Ishikawa (cell line): Measurements from ENCODE around the gene TARBP2.

Source experiments
- CEBPB ChIP-seq: IDR thresholded peaks from 2 replicates; pipeline ENCODE4 v1.6.1; 2012
- CREB1 ChIP-seq: IDR thresholded peaks from 2 replicates; pipeline ENCODE4 v1.6.1; 2012; ENCODE audit warnings: low read depth
- EGR1 ChIP-seq: IDR thresholded peaks from 2 replicates; pipeline ENCODE4 v1.6.1; 2012
- EP300 ChIP-seq: IDR thresholded peaks from 2 replicates; pipeline ENCODE4 v1.6.1; 2012; ENCODE audit warnings: borderline replicate concordance
- FOXM1 ChIP-seq: IDR thresholded peaks from 2 replicates; pipeline ENCODE4 v1.6.1; 2012; ENCODE audit warnings: low read depth, borderline replicate concordance
- NFIC ChIP-seq: IDR thresholded peaks from 2 replicates; pipeline ENCODE4 v1.6.1; 2012
- RAD21 ChIP-seq: IDR thresholded peaks from 2 replicates; pipeline ENCODE4 v1.6.1; 2012; ENCODE audit warnings: low read depth
- TAF1 ChIP-seq: IDR thresholded peaks from 2 replicates; pipeline ENCODE4 v1.6.1; 2012; ENCODE audit warnings: low read depth, mild to moderate bottlenecking
- TCF12 ChIP-seq: IDR thresholded peaks from 2 replicates; pipeline ENCODE4 v1.6.1; 2012; ENCODE audit warnings: low read depth
- TEAD4 ChIP-seq: IDR thresholded peaks from 2 replicates; pipeline ENCODE4 v1.6.1; 2012
- USF1 ChIP-seq: IDR thresholded peaks from 2 replicates; pipeline ENCODE4 v1.6.1; 2012
- YY1 ChIP-seq: IDR thresholded peaks from 2 replicates; pipeline ENCODE4 v1.6.1; 2012; ENCODE audit warnings: low read depth
- ZBTB7A ChIP-seq: IDR thresholded peaks from 2 replicates; pipeline ENCODE4 v1.6.1; 2012; ENCODE audit warnings: low read depth
- TF ChIP-seq, protein P1 (sequence below): IDR thresholded peaks from 2 replicates; pipeline ENCODE4 v1.6.1; 2012
- TF ChIP-seq, protein P2 (sequence below): IDR thresholded peaks from 2 replicates; pipeline ENCODE4 v1.6.1; 2012; ENCODE audit warnings: low read depth, mild to moderate bottlenecking

Gene TARBP2

GRCh38 chr12:53486736-53487487 is 14.2 kb upstream of the TARBP2 start:
- TF ChIP-seq EGR1 (no peak), ZBTB7A (peak; percentile 24; the same call in 1 of the 2 replicates)

- no peak for TF ChIP-seq CEBPB
- no peak for TF ChIP-seq ZBTB7A
- TF ChIP-seq TEAD4: no peak
- TF ChIP-seq CREB1: no peak
- TF ChIP-seq, protein P1, sequence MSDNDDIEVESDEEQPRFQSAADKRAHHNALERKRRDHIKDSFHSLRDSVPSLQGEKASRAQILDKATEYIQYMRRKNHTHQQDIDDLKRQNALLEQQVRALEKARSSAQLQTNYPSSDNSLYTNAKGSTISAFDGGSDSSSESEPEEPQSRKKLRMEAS: no peak
- no peak for TF ChIP-seq USF1
- TF ChIP-seq EGR1: no peak
- no peak for TF ChIP-seq FOXM1
- no peak for TF ChIP-seq YY1
- no peak for TF ChIP-seq TCF12
- TF ChIP-seq EP300: no peak
- TF ChIP-seq NFIC: no peak
- no peak for TF ChIP-seq TAF1
- TF ChIP-seq, protein P2, sequence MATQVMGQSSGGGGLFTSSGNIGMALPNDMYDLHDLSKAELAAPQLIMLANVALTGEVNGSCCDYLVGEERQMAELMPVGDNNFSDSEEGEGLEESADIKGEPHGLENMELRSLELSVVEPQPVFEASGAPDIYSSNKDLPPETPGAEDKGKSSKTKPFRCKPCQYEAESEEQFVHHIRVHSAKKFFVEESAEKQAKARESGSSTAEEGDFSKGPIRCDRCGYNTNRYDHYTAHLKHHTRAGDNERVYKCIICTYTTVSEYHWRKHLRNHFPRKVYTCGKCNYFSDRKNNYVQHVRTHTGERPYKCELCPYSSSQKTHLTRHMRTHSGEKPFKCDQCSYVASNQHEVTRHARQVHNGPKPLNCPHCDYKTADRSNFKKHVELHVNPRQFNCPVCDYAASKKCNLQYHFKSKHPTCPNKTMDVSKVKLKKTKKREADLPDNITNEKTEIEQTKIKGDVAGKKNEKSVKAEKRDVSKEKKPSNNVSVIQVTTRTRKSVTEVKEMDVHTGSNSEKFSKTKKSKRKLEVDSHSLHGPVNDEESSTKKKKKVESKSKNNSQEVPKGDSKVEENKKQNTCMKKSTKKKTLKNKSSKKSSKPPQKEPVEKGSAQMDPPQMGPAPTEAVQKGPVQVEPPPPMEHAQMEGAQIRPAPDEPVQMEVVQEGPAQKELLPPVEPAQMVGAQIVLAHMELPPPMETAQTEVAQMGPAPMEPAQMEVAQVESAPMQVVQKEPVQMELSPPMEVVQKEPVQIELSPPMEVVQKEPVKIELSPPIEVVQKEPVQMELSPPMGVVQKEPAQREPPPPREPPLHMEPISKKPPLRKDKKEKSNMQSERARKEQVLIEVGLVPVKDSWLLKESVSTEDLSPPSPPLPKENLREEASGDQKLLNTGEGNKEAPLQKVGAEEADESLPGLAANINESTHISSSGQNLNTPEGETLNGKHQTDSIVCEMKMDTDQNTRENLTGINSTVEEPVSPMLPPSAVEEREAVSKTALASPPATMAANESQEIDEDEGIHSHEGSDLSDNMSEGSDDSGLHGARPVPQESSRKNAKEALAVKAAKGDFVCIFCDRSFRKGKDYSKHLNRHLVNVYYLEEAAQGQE: no peak
- no peak for TF ChIP-seq RAD21
Observed at GRCh38 chr12:53489242-53489864, 11.7 kb upstream of the TARBP2 start.

DNA sequence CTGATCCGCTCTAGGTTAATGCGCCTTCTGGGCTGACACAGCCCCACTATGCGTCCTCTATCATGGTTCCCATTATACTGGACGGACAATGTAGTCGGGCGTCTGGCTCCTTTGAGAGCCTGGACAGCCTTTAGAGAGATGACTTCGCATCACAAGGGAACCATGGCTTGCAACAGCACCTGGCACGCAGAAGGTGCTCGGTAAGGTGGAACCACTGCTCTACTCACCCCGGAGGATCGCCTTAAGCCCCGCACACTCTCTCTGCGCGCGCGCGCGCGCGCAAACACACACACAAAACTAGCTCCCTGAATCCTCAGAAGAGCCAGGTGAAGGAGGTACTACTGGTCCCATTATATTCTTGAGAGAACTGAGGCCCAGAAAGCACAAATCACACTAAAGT is 8.9 kb upstream of the TARBP2 start:
- TF ChIP-seq TCF12: no peak
- no peak for TF ChIP-seq YY1
- TF ChIP-seq TAF1: no peak
- no peak for TF ChIP-seq EGR1

GRCh38 chr12:53492830-53493609 is 8.1 kb upstream of the TARBP2 start:
- TF ChIP-seq CREB1: no peak
- TF ChIP-seq YY1: peak; percentile 55; the same call in 1 of the 2 replicates
- TF ChIP-seq CEBPB: no peak
- TF ChIP-seq, protein P2: no peak
- TF ChIP-seq RAD21: no peak
- peak; percentile 97 for TF ChIP-seq USF1
- TF ChIP-seq FOXM1: no peak
- peak; percentile 65; the same call in 1 of the 2 replicates for TF ChIP-seq TCF12
- TF ChIP-seq TEAD4: peak; percentile 20; the same call in 1 of the 2 replicates
- TF ChIP-seq ZBTB7A: peak; percentile 96
- 0 out of 2 replicates have a peak, but pooled peaks have one; percentile 43 for TF ChIP-seq NFIC
- peak; percentile 58; the same call in 1 of the 2 replicates for TF ChIP-seq EGR1
- peak; percentile 82 for TF ChIP-seq TAF1
- TF ChIP-seq, protein P1: peak; percentile 87
- TF ChIP-seq EP300: no peak

- TF ChIP-seq EP300 (no peak), TAF1 (no peak), TCF12 (no peak), NFIC (no peak), YY1 (no peak), TEAD4 (no peak), RAD21 (no peak), USF1 (no peak), CREB1 (no peak), FOXM1 (no peak), CEBPB (no peak), EGR1 (no peak)
- TF ChIP-seq, protein P1: no peak
- TF ChIP-seq, protein P2: no peak
Observed at GRCh38 chr12:53493610-53494391, 7.3 kb upstream of the TARBP2 start.
